Astrocyte of the cerebellum (primary cell): Measurements from ENCODE around the gene ITPK1.
"Not testable (repeated sequence)": the region's sequence is repeated elsewhere in the genome, so short reads cannot be mapped to it uniquely, and the experiment has no call there.

Experiments
- DNase-seq: peaks from one replicate; pipeline ENCODE4 v3.0.0-alpha.2; 2011; ENCODE audit warnings: low read depth
- H3K4me3 ChIP-seq: 2 replicates; pipeline ENCODE4 v1.5.1; 2011; ENCODE audit warnings: mild to moderate bottlenecking, low read depth, low read length, moderate library complexity
- CTCF ChIP-seq: IDR thresholded peaks from 2 replicates; pipeline ENCODE4 v1.5.1; 2012; ENCODE audit warnings: low read length, low read depth, moderate library complexity, mild to moderate bottlenecking; ENCODE audit errors: missing control alignments
- in situ Hi-C: cut with HindIII; loops from 2 replicates; pipeline ENCODE4 v1.10.0; 2017; ENCODE audit warnings: low sequenced_read_pairs

ITPK1 gene

DNA sequence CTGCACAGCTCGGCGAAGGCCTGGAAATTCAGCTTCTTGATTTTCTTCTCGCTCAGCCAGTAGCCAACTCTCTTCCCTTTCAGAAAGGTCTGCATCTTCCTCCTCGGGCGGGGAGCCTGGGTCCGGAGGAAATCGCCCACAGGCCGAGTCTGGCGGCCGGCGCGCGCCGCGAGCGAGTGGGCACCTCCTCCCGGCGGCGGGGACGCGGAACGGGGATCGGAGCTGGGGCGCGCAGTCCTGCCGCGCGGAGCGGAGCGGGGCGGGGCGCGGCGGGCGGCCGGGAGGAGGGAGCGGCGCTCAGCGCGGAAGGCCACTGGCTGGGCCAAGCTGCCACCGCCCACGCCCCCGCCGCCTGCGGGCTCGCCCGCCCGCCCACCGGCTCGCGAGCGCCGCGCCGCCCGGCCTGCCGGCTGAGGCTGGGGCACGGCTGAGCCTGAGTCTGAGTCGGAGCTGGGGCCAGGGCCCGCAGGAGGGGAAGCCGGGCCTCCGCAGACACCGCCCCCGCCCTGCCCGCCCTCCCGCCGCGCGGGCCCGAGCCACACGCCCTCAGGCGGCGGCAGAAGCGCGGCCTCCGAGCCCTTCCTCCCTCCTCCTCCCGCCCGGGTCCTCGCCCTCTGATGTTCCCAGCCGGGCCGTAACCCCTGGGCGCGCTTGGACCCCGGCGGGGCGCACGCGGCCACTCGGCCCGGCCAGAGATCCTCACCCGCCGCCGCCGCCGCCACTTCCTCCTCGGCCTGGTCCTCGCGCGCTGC is 480 bp downstream of the ITPK1 start:
- in situ Hi-C loops: no loop called here
- peak; percentile 44 for DNase-seq
- peak overlapping the region; percentile 67 for H3K4me3 ChIP-seq
- TF ChIP-seq CTCF: no peak

DNA sequence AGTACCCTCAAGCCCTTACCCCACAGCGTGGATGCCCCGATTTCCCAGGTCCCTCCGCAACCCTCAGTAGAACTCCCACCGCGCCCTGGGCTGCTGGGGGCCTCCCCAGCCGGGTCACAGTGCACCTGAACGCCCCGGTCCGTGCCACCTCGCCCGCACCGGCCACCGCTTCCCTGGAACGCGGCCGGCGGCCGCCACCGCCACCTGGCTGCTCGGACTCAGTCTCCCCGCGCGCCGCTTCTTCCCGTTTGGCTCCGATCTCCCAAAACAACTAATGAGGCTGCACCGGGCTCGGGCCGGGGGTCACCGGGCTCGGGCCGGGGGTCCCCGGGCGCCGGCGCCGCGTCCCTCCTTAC is 1.0 kb downstream of the ITPK1 start:
- peak overlapping the region; percentile 67 for H3K4me3 ChIP-seq
- TF ChIP-seq CTCF: peak; percentile 5
- in situ Hi-C loops: loop anchor here (5.0 kb wide), 1 partner anchor 67 kb away; no protein-coding TSS in a partner anchor

GRCh38 chr14:93114068-93114710 is 1.5 kb downstream of the ITPK1 start:
- DNase-seq: no peak
- no peak for TF ChIP-seq CTCF
- in situ Hi-C loops: loop anchor here (5.0 kb wide), 1 partner anchor 67 kb away; no protein-coding TSS in a partner anchor
- peak overlapping the region; percentile 67 for H3K4me3 ChIP-seq

More for the DNA sequence above, 1.0 kb downstream of the ITPK1 start:
- DNase-seq: no peak

GRCh38 chr14:93113678-93114067 is 2.1 kb downstream of the ITPK1 start:
- in situ Hi-C loops: loop anchor here (5.0 kb wide), 1 partner anchor 66 kb away; no protein-coding TSS in a partner anchor
- no peak for DNase-seq
- TF ChIP-seq CTCF: no peak
- peak overlapping the region; percentile 67 for H3K4me3 ChIP-seq

DNA sequence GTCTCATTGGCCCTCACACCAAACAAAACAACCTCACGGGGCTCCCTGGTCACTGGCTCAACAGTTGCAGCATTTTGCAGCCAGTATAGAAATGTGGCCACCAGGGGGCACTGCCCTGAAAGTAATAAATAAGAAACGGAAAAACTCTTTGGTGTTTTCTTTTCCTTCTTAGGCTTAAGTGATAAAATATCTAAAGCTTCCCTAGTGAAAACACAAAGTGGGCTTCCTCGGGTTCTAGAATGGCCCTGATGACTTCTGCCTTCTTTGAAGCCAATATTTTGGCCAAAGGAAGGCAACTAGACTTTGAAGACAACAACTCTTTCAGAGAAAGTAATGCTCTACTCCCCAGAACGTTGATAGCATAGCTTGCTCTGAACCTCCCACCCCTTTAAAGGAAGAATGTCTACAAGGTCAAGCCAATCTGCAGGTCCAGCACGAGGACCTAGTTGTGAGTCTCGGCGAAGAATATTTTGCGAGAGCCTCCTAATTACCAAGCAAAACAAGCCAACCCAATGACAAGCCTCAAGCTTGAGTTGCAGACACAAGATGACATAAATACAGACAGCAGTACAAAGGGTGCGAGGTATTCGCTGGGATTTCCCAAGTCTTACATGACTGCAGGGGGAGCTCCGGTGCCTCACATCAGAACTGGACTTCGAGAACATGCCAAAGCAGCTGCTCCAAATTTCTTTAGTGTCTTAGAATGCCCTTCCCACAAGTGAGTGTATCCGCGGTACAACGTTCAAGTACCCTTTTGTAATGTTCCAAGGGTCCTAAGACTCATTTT is 2.6 kb downstream of the ITPK1 start:
- DNase-seq: peak; percentile 68
- TF ChIP-seq CTCF: peak; percentile 69
- H3K4me3 ChIP-seq: peak overlapping the region; percentile 67
- in situ Hi-C loops: loop anchor here (5.0 kb wide), 1 partner anchor 66 kb away; no protein-coding TSS in a partner anchor

- not testable (repeated sequence) for H3K4me3 ChIP-seq, DNase-seq
- in situ Hi-C loops: loop anchor here (5.0 kb wide), 1 partner anchor 64 kb away; no protein-coding TSS in a partner anchor
Measured at GRCh38 chr14:93111541-93111940, 4.2 kb downstream of the ITPK1 start.
